DOHH2 (cell line): ENCODE measurements around the gene TRAP1.
A peak's percentile ranks its signal among the peaks of the same experiment; 100 is the strongest.

Experiments
- H3F3A ChIP-seq: fragments of 200-600 bp; sonication (generic), shearing (Covaris generic); 2 replicates; pipeline ENCODE4 v1.6.0; 2016; ENCODE audit warnings: antibody characterized with exemption, mild to moderate bottlenecking; ENCODE audit not compliant: control insufficient read depth, insufficient read depth
- H3K27ac ChIP-seq: fragments of 200-600 bp; sonication (generic); 2 replicates; pipeline ENCODE4 v1.5.1; 2014; ENCODE audit warnings: low read depth, mild to moderate bottlenecking, low read length, moderate library complexity
- H3K27me3 ChIP-seq: fragments of 200-600 bp; sonication (generic); 2 replicates; pipeline ENCODE4 v1.6.1; 2014; ENCODE audit warnings: mild to moderate bottlenecking, low read length, mixed read lengths; ENCODE audit not compliant: control insufficient read depth
- H3K36me3 ChIP-seq: fragments of 200-600 bp; sonication (generic); 2 replicates; pipeline ENCODE4 v1.6.1; 2014; ENCODE audit warnings: mild to moderate bottlenecking, low read length, moderate library complexity, mixed read lengths; ENCODE audit not compliant: control insufficient read depth
- H3K4me1 ChIP-seq: fragments of 200-600 bp; sonication (generic); 2 replicates; pipeline ENCODE4 v1.6.1; 2014; ENCODE audit warnings: mild to moderate bottlenecking, low read length, mixed read lengths; ENCODE audit not compliant: control insufficient read depth
- H3K4me2 ChIP-seq: fragments of 200-600 bp; sonication (generic); 2 replicates; pipeline ENCODE4 v1.6.0; 2014; ENCODE audit warnings: mild to moderate bottlenecking, low read length, moderate library complexity
- H3K4me3 ChIP-seq: fragments of 200-600 bp; sonication (generic); 2 replicates; pipeline ENCODE4 v1.5.1; 2014; ENCODE audit warnings: mild to moderate bottlenecking, low read length, mixed read lengths
- H3K79me2 ChIP-seq: fragments of 200-600 bp; sonication (generic); 2 replicates; pipeline ENCODE4 v1.6.1; 2014; ENCODE audit warnings: mild to moderate bottlenecking, low read length, mixed read lengths; ENCODE audit not compliant: control insufficient read depth
- H3K9me2 ChIP-seq: fragments of 200-600 bp; sonication (generic); replicated peaks from 2 replicates; pipeline ENCODE4 v1.6.1; 2014; ENCODE audit warnings: mild to moderate bottlenecking, low read length, mixed read lengths; ENCODE audit not compliant: control insufficient read depth
- H3K9me3 ChIP-seq: fragments of 200-600 bp; sonication (generic); 2 replicates; pipeline ENCODE4 v1.6.1; 2014; ENCODE audit warnings: antibody characterized with exemption, low read length, mixed read lengths; ENCODE audit not compliant: control insufficient read depth, insufficient read depth
- H4K20me1 ChIP-seq: fragments of 200-600 bp; sonication (generic); 2 replicates; pipeline ENCODE4 v1.6.0; 2014; ENCODE audit warnings: low read depth, mild to moderate bottlenecking, antibody characterized with exemption, low read length, moderate library complexity; ENCODE audit not compliant: control insufficient read depth, insufficient read depth
- EZH2phosphoT487 ChIP-seq: fragments of 200-600 bp; sonication (generic); IDR thresholded peaks from 2 replicates; pipeline ENCODE4 v1.6.1; 2017; ENCODE audit warnings: borderline replicate concordance, mild to moderate bottlenecking, antibody characterized with exemption, low read length, moderate library complexity, mixed read lengths
- TF ChIP-seq, protein P1 (sequence below): fragments of 200-600 bp; sonication (generic); IDR thresholded peaks from one replicate; pipeline ENCODE4 v1.5.1; 2014; ENCODE audit warnings: antibody characterized with exemption, mild to moderate bottlenecking, low read depth, low read length; ENCODE audit not compliant: poor library complexity, severe bottlenecking

Gene TRAP1

DNA sequence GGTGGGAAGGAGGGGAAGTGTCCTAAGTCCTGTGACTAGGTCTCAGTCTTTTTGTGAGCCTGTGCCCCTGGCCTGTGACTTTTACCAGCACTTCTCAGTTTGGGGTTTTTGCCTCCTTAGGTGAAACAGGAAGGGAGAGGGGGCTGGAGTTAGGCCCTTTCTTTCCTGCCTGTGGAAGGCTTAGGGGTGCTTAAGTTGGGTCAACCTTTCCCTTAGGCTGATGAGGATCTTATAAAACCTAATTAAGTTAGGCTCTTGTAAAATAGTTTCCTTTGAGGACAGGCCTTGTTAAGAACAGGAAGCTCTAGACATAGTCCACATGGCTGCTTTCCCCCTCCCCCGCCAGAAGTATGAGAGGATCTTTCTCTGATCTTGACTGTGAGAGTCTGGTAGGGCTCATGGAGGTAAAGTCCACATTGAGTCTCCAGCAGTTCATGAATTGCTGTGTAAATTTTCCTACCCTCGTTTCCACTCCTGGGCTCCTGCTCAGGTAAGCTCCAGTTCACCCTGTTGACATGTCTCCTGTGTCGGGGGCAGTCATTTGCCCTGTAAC is 79.9 kb downstream of the TRAP1 start:
- Histone ChIP-seq H3F3A (peaks cover 7% of the 10 kb centered on the region; the same call in 1 of the 2 replicates), H3K4me1 (peaks cover 52% of the 10 kb centered on the region), H3K4me3 (peak overlapping the region; percentile 58), H3K4me2 (peak overlapping the region; percentile 67), H3K9me2 (no peaks in the 10 kb centered on the region), H3K36me3 (peaks cover 41% of the 10 kb centered on the region), H3K79me2 (peaks cover 87% of the 10 kb centered on the region), H4K20me1 (no peaks in the 10 kb centered on the region), H3K27me3 (no peaks in the 10 kb centered on the region), H3K27ac (peak overlapping the region; percentile 86), H3K9me3 (no peaks in the 10 kb centered on the region)
- TF ChIP-seq, protein P1, sequence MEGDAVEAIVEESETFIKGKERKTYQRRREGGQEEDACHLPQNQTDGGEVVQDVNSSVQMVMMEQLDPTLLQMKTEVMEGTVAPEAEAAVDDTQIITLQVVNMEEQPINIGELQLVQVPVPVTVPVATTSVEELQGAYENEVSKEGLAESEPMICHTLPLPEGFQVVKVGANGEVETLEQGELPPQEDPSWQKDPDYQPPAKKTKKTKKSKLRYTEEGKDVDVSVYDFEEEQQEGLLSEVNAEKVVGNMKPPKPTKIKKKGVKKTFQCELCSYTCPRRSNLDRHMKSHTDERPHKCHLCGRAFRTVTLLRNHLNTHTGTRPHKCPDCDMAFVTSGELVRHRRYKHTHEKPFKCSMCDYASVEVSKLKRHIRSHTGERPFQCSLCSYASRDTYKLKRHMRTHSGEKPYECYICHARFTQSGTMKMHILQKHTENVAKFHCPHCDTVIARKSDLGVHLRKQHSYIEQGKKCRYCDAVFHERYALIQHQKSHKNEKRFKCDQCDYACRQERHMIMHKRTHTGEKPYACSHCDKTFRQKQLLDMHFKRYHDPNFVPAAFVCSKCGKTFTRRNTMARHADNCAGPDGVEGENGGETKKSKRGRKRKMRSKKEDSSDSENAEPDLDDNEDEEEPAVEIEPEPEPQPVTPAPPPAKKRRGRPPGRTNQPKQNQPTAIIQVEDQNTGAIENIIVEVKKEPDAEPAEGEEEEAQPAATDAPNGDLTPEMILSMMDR, result no peak
- TF ChIP-seq EZH2phosphoT487, result no peak

DNA sequence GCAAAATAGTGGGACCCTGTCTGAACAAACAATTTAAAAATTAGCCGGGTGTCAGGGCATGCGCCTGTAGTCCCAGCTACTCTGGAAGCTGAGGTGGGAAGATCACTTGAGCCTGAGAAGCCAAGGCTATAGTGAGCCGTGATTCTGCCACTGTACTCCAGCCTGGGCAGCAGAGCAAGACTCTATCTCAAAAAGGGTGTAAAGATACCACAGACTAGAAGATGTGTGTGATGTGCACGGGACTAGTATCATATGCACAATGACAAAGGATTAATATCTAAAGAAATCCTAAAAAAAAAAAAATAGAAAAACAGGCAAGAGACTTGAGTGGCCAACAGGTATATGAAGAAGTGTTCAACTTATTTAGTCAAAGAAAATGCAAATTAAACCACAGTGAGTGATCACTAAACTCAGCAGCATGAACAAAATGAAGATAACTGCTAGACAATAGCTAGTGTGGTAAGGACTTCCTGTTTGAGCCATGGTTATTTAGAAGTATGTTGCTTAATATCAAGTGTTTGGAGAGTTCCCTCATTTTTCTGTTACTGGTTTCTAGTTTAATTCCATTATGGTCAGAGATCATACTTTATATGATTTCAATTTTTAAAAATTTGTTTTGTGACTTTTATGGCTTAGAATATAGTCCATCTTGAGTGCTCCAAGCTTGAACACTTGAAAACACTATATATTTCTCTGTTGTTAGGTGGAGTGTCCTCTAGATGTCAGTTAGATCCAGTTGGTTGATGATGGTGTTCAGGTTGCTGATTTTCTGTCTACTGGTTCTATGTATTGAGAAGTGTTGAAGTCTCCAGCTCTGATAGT is 91.2 kb downstream of the TRAP1 start:
- Histone ChIP-seq H3F3A (peaks cover 61% of the 10 kb centered on the region), H3K9me3 (no peaks in the 10 kb centered on the region), H4K20me1 (no peaks in the 10 kb centered on the region), H3K9me2 (no peaks in the 10 kb centered on the region), H3K36me3 (peaks cover 21% of the 10 kb centered on the region), H3K4me2 (peak overlapping the region; percentile 93), H3K4me1 (peaks cover 93% of the 10 kb centered on the region), H3K4me3 (peak overlapping the region; percentile 77), H3K27me3 (no peaks in the 10 kb centered on the region), H3K27ac (peak overlapping the region; percentile 99), H3K79me2 (peaks cover 80% of the 10 kb centered on the region)
- TF ChIP-seq, protein P1, result peak; percentile 29
- TF ChIP-seq EZH2phosphoT487, result no peak

DNA sequence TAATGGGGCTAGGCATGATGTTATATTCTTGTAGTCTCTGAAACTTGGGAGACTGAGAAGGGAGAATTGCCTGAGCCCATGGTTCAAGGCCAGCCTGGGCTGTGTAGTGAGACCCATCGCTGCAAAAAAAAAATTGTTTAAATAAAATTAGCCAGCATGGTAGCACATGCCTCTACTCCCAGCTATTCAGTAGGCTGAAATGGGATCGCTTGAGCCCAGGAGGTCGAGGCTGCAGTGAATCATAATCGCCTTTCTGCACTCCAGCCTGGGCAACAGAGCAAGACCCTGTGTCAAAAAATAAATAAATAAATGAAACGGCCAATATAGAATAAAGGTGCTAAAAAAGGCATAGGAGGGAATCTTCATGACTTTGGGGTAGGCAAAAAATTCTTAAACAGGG is 92.0 kb downstream of the TRAP1 start:
- H4K20me1 ChIP-seq, result no peaks in the 10 kb centered on the region
- TF ChIP-seq EZH2phosphoT487, result no peak
- TF ChIP-seq, protein P1, result no peak
- H3F3A ChIP-seq, result peaks cover 67% of the 10 kb centered on the region
- H3K4me2 ChIP-seq, result peak overlapping the region; percentile 93
- H3K4me3 ChIP-seq, result peak overlapping the region; percentile 77
- H3K9me3 ChIP-seq, result no peaks in the 10 kb centered on the region
- peaks cover 80% of the 10 kb centered on the region for H3K79me2 ChIP-seq
- H3K9me2 ChIP-seq, result no peaks in the 10 kb centered on the region
- H3K4me1 ChIP-seq, result peaks cover 96% of the 10 kb centered on the region
- no peaks in the 10 kb centered on the region for H3K27me3 ChIP-seq
- peak overlapping the region; percentile 99 for H3K27ac ChIP-seq
- peaks cover 24% of the 10 kb centered on the region for H3K36me3 ChIP-seq
